Measurements from ENCODE around the gene CHN2.

Gene CHN2

DNA sequence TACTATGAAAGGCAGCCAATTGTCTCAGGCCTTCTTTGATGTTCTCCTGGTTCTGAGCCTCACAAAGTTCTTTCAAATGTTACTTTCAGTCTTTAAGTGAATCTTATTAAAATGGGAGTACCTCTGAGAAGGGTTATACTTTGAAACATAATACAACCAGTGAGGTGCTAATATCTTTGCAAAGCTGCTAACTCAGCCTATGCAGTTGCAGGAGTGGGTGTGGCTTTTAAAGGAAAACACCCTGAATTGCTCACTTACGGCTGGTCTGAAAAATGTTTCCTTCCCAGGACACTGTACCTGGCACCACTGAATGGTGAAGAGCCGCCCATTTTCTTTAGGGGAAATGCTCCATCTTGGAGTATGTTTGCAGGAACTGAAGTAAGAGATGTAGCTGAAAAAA is 130.9 kb downstream of the CHN2 start:
- TF ChIP-seq REST (IDR thresholded peaks at IDR 0.05; ENCODE audit: insufficient read depth in 1 of 2, low read depth in 2 of 2, low read length in 2 of 2) (no peak), SIN3A (IDR thresholded peaks at IDR 0.05; ENCODE audit: borderline replicate concordance, insufficient read depth, low read length) (no peak), TAF1 (IDR thresholded peaks at IDR 0.05; ENCODE audit: borderline replicate concordance, insufficient read depth, low read length) (no peak), POLR2AphosphoS5 (IDR thresholded peaks at IDR 0.05; ENCODE audit: low read depth, low read length) (no peak), FOXP2 (optimal IDR thresholded peaks at IDR 0.05; ENCODE audit: borderline replicate concordance, extremely low read depth, extremely low read length, insufficient read depth) (no peak)

- TF ChIP-seq TAF1 (IDR thresholded peaks at IDR 0.05; ENCODE audit: borderline replicate concordance, insufficient read depth, low read length) (no peak), SIN3A (IDR thresholded peaks at IDR 0.05; ENCODE audit: borderline replicate concordance, insufficient read depth, low read length) (no peak), REST (IDR thresholded peaks at IDR 0.05; ENCODE audit: insufficient read depth in 1 of 2, low read depth in 2 of 2, low read length in 2 of 2) (no peak), POLR2AphosphoS5 (IDR thresholded peaks at IDR 0.05; ENCODE audit: low read depth, low read length) (no peak), FOXP2 (optimal IDR thresholded peaks at IDR 0.05; ENCODE audit: borderline replicate concordance, extremely low read depth, extremely low read length, insufficient read depth) (no peak)
These were observed 132.3 kb downstream of the CHN2 start for GRCh38 chr7:29326864-29327263.

DNA sequence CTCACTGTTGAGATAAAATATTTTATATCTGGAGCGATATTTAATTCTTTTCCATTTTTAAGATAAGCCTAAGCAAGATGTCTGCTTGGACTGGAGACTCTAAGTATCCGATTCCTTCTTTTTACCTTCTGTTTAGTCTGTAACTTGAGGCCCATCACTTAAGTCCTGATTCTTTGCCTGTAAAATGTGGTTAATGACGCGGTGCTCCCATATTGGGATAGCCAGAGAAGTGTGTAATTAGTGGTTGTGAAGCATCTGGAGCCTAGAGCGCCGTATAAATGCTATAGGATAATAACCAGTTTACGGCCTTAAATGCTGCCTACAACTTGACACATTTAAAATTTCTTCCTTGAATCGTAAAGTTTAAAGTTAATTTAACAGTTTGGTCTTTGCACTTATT is 132.9 kb downstream of the CHN2 start:
- TF ChIP-seq POLR2AphosphoS5 (IDR thresholded peaks at IDR 0.05; ENCODE audit: low read depth, low read length) (no peak), SIN3A (IDR thresholded peaks at IDR 0.05; ENCODE audit: borderline replicate concordance, insufficient read depth, low read length) (no peak), REST (IDR thresholded peaks at IDR 0.05; ENCODE audit: insufficient read depth in 1 of 2, low read depth in 2 of 2, low read length in 2 of 2) (no peak), TAF1 (IDR thresholded peaks at IDR 0.05; ENCODE audit: borderline replicate concordance, insufficient read depth, low read length) (no peak), FOXP2 (optimal IDR thresholded peaks at IDR 0.05; ENCODE audit: borderline replicate concordance, extremely low read depth, extremely low read length, insufficient read depth) (no peak)

DNA sequence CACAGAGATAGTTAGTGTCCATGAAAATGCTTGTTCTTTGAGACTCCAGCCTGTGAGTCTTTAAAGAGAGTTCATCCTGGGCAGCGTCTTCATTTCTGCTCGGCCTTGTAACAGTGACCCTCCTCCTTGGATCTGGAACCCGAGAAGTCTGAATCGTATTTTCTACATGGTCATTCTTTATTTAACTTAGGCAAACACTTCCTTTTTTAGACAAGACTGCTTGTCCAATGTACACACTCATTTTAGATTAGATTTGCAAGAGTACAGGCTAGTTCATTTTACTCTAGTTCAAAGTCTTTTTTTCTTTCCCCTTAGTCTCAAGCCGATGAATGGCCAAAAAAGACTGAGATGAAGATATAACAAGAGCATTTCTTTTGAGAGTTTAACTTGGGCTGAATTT is 133.5 kb downstream of the CHN2 start:
- no peak for TF ChIP-seq SIN3A (IDR thresholded peaks at IDR 0.05; ENCODE audit: borderline replicate concordance, insufficient read depth, low read length)
- TF ChIP-seq REST (IDR thresholded peaks at IDR 0.05; ENCODE audit: insufficient read depth in 1 of 2, low read depth in 2 of 2, low read length in 2 of 2), result no peak
- TF ChIP-seq TAF1 (IDR thresholded peaks at IDR 0.05; ENCODE audit: borderline replicate concordance, insufficient read depth, low read length), result no peak
- no peak for TF ChIP-seq FOXP2 (optimal IDR thresholded peaks at IDR 0.05; ENCODE audit: borderline replicate concordance, extremely low read depth, extremely low read length, insufficient read depth)
- no peak for TF ChIP-seq POLR2AphosphoS5 (IDR thresholded peaks at IDR 0.05; ENCODE audit: low read depth, low read length)

- TF ChIP-seq REST (IDR thresholded peaks at IDR 0.05; ENCODE audit: insufficient read depth in 1 of 2, low read depth in 2 of 2, low read length in 2 of 2) (no peak), POLR2AphosphoS5 (IDR thresholded peaks at IDR 0.05; ENCODE audit: low read depth, low read length) (no peak)
These were observed 134.2 kb downstream of the CHN2 start for GRCh38 chr7:29328811-29329210.

All from PFSK-1 (cell line).